ENCODE data around the gene AFAP1L2. TPM values are rescaled to one million over a fixed set of nuclear protein-coding genes. Genes with fewer than 3 reads are reported as not detected.

Gene AFAP1L2
- polyA plus RNA-seq, 3 donors: 0.01 to 0.43 TPM; not detected in 1

GRCh38 chr10:114444819-114445218 lies 40.5 kb upstream of the AFAP1L2 start:
- Histone ChIP-seq H3K9me3 (replicated peaks in 1 of 2; ENCODE audit: control insufficient read depth in 1 of 2, insufficient read depth in 1 of 2, low read length in 2 of 2) (no peaks in the 10 kb centered on the region), H2AFZ (ENCODE audit: insufficient read depth, low read depth, low read length, poor library complexity, severe bottlenecking) (no peak overlapping the region), H4K20me1 (ENCODE audit: insufficient read depth, low read length) (no peaks in the 10 kb centered on the region), H3K9ac (ENCODE audit: insufficient read depth, low read length, poor library complexity, severe bottlenecking) (no peak overlapping the region), H3K4me3 (replicated peaks in 1 of 3; ENCODE audit: low read depth in 2 of 3, low read length in 3 of 3) (no peak overlapping the region), H3K4me2 (replicated peaks; ENCODE audit: extremely low read depth, low read length, poor library complexity, severe bottlenecking) (no peak overlapping the region), H3K27me3 (ENCODE audit: control insufficient read depth in 2 of 2, insufficient read depth in 2 of 2, low read length in 2 of 2) (no peaks in the 10 kb centered on the region), H3K36me3 (replicated peaks in 1 of 2; ENCODE audit: control insufficient read depth in 1 of 2, insufficient read depth in 2 of 2, low read length in 2 of 2) (no peaks in the 10 kb centered on the region), H3K79me2 (ENCODE audit: insufficient read depth, low read length) (no peaks in the 10 kb centered on the region), H3K27ac (ENCODE audit: low read depth in 1 of 2, low read length in 2 of 2) (no peak overlapping the region), H3K4me1 (ENCODE audit: control insufficient read depth in 1 of 2, insufficient read depth in 2 of 2, low read length in 2 of 2) (no peaks in the 10 kb centered on the region)
- peaks cover 0 to 3% (median 0%) of the 10 kb centered on the region in 3 donors for H3K27me3 Mint-ChIP-seq (ENCODE audit: low read depth in 3 of 3)
- H3K9me3 Mint-ChIP-seq: no peaks in the 10 kb centered on the region
- no peak overlapping the region for H3K4me3 Mint-ChIP-seq
- no peaks in the 10 kb centered on the region for H3K36me3 Mint-ChIP-seq
- H3K4me1 Mint-ChIP-seq: no peaks in the 10 kb centered on the region
- no peak overlapping the region for H3K27ac Mint-ChIP-seq
- intact Hi-C loops (cut with micrococcal nuclease): no loop called here
- no peak for TF ChIP-seq CTCF (IDR thresholded peaks at IDR 0.05)
- DNase-seq: no peak

GRCh38 chr10:114442091-114442630 lies 37.9 kb upstream of the AFAP1L2 start:
- H3K4me3 Mint-ChIP-seq: no peak overlapping the region
- no peaks in the 10 kb centered on the region for H3K4me1 ChIP-seq (ENCODE audit: control insufficient read depth in 1 of 2, insufficient read depth in 2 of 2, low read length in 2 of 2)
- intact Hi-C loops (cut with micrococcal nuclease): no loop called here
- H3K36me3 ChIP-seq (replicated peaks in 1 of 2; ENCODE audit: control insufficient read depth in 1 of 2, insufficient read depth in 2 of 2, low read length in 2 of 2): no peaks in the 10 kb centered on the region
- 57% methylated on average over 1 of the region's 4 CpGs for WGBS (ENCODE audit: insufficient coverage)
- no peak for TF ChIP-seq CTCF (IDR thresholded peaks at IDR 0.05)
- H3K4me1 Mint-ChIP-seq: no peaks in the 10 kb centered on the region
- DNase-seq: no peak
- H3K27ac Mint-ChIP-seq: no peak overlapping the region
- no peaks in the 10 kb centered on the region for H3K9me3 ChIP-seq (replicated peaks in 1 of 2; ENCODE audit: control insufficient read depth in 1 of 2, insufficient read depth in 1 of 2, low read length in 2 of 2)
- peaks cover 0 to 3% (median 0%) of the 10 kb centered on the region in 3 donors for H3K27me3 Mint-ChIP-seq (ENCODE audit: low read depth in 3 of 3)
- no peaks in the 10 kb centered on the region for H3K79me2 ChIP-seq (ENCODE audit: insufficient read depth, low read length)
- no peak overlapping the region for H3K27ac ChIP-seq (ENCODE audit: low read depth in 1 of 2, low read length in 2 of 2)
- no peaks in the 10 kb centered on the region for H3K9me3 Mint-ChIP-seq
- no peaks in the 10 kb centered on the region for H3K27me3 ChIP-seq (ENCODE audit: control insufficient read depth in 2 of 2, insufficient read depth in 2 of 2, low read length in 2 of 2)
- no peak overlapping the region for H3K4me3 ChIP-seq (replicated peaks in 1 of 3; ENCODE audit: low read depth in 2 of 3, low read length in 3 of 3)
- no peak overlapping the region for H2AFZ ChIP-seq (ENCODE audit: insufficient read depth, low read depth, low read length, poor library complexity, severe bottlenecking)
- H3K36me3 Mint-ChIP-seq: no peaks in the 10 kb centered on the region
- no peak overlapping the region for H3K4me2 ChIP-seq (replicated peaks; ENCODE audit: extremely low read depth, low read length, poor library complexity, severe bottlenecking)
- no peak overlapping the region for H3K9ac ChIP-seq (ENCODE audit: insufficient read depth, low read length, poor library complexity, severe bottlenecking)
- no peaks in the 10 kb centered on the region for H4K20me1 ChIP-seq (ENCODE audit: insufficient read depth, low read length)
